Posterior cingulate gyrus (tissue), 11 donors: ENCODE results near the gene FGFR3.

Experiments
- DNase-seq, 10 donors: peaks; one replicate each; pipeline versions ENCODE4 v3.0.0 to v3.0.0-alpha.2; 2020 to 2021; ENCODE audit warnings: mixed read lengths in 3 of 10
- intact Hi-C: fragments of 100-400 bp; cut with DNase I; formaldehyde crosslinking; loops from one replicate; pipeline ENCODE4 v1.15.1; 2023

The FGFR3 gene

GRCh38 chr4:1809754-1810502, 16.8 kb downstream of the FGFR3 start:
- peak; percentile 58 to 97 (median 75) for DNase-seq
- intact Hi-C loops, result loop anchor here (1.0 kb wide), 1 partner anchor 62 kb away; no protein-coding TSS in a partner anchor

- DNase-seq, result no peak
- intact Hi-C loops, result loop anchor here (1.0 kb wide), 1 partner anchor 62 kb away; no protein-coding TSS in a partner anchor
Observed at GRCh38 chr4:1810765-1811164, 17.7 kb downstream of the FGFR3 start.

GRCh38 chr4:1812720-1813119, 19.6 kb downstream of the FGFR3 start:
- intact Hi-C loops, result no loop called here
- DNase-seq, result no peak

GRCh38 chr4:1813231-1813630, 20.1 kb downstream of the FGFR3 start:
- DNase-seq, result no peak
- intact Hi-C loops, result no loop called here

- intact Hi-C loops, result no loop called here
- no peak for DNase-seq
Observed at GRCh38 chr4:1813915-1814314, 20.8 kb downstream of the FGFR3 start.

- intact Hi-C loops, result no loop called here
Observed at GRCh38 chr4:1814453-1814852, 21.4 kb downstream of the FGFR3 start.

GRCh38 chr4:1815096-1815996, 22.3 kb downstream of the FGFR3 start:
- peak in 1 of 10 donors; percentile 76 for DNase-seq
- intact Hi-C loops, result no loop called here

More at GRCh38 chr4:1814453-1814852, 21.4 kb downstream of the FGFR3 start:
- DNase-seq, result no peak

- intact Hi-C loops, result no loop called here
- peak in 2 of 10 donors; percentile 62 to 80 for DNase-seq
Observed at GRCh38 chr4:1815997-1816860, 23.1 kb downstream of the FGFR3 start.

GRCh38 chr4:1819284-1819683, 26.2 kb downstream of the FGFR3 start:
- DNase-seq, result peak in 1 of 10 donors; percentile 52
- intact Hi-C loops, result no loop called here

GRCh38 chr4:1819816-1820215, 26.7 kb downstream of the FGFR3 start:
- intact Hi-C loops, result no loop called here
- DNase-seq, result no peak

GRCh38 chr4:1821679-1822567, 28.8 kb downstream of the FGFR3 start:
- DNase-seq, result peak in 2 of 10 donors; percentile 51 to 75
- intact Hi-C loops, result no loop called here

GRCh38 chr4:1822568-1823544, 29.8 kb downstream of the FGFR3 start:
- peak in 4 of 10 donors; percentile 18 to 80 (median 70) for DNase-seq
- intact Hi-C loops, result no loop called here

GRCh38 chr4:1823545-1823932, 30.4 kb downstream of the FGFR3 start:
- peak in 2 of 10 donors; percentile 67 to 75 for DNase-seq
- intact Hi-C loops, result no loop called here

GRCh38 chr4:1824746-1825145, 31.7 kb downstream of the FGFR3 start:
- DNase-seq, result peak in 1 of 10 donors; percentile 71
- intact Hi-C loops, result no loop called here

GRCh38 chr4:1825326-1825725, 32.2 kb downstream of the FGFR3 start:
- intact Hi-C loops, result no loop called here
- DNase-seq, result peak in 2 of 10 donors; percentile 62 to 76

GRCh38 chr4:1826531-1827350, 33.6 kb downstream of the FGFR3 start:
- intact Hi-C loops, result no loop called here
- DNase-seq, result peak in 4 of 10 donors; percentile 26 to 90 (median 87)

- intact Hi-C loops, result no loop called here
- DNase-seq, result no peak
Observed at GRCh38 chr4:1830234-1830633, 37.1 kb downstream of the FGFR3 start.
